ENCODE measurements around the gene TET2.
"Not testable (repeated sequence)": the region's sequence is repeated elsewhere in the genome, so short reads cannot be mapped to it uniquely, and the experiment has no call there.

The TET2 gene

DNA sequence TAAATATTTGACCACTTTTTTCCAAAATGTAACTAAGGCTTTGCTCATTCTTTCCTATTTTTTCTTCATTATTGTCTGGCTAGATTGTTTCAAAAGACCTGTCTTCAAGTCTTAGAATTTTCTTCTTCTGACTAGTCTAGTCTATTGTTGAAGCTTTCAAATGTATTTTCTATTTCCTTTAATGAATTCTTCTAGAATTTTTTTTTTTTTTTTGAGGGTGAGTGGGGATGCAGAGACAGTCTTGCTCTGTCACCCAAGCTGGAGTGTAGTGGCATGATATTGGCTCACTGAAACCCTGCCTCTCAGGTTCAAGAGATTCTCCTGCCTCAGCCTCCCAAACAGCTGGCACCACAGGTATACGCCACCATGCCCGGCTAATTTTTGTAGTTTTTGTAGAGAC, 141.4 kb downstream of the TET2 start:
- TF ChIP-seq CTCF (conservative IDR thresholded peaks at IDR 0.05; ENCODE audit: low read depth): no peak
- no peak for DNase-seq (ENCODE audit: low spot score)
- no peak overlapping the region for H3K27ac ChIP-seq
- ChIA-PET POLR2A (ENCODE audit: low non-redundant PET) (no interaction called here), CTCF (no interaction called here)

- CTCF ChIA-PET: no interaction called here
- POLR2A ChIA-PET (ENCODE audit: low non-redundant PET): no interaction called here
- H3K27ac ChIP-seq: no peak overlapping the region
- DNase-seq (ENCODE audit: low spot score): no peak
- TF ChIP-seq CTCF (conservative IDR thresholded peaks at IDR 0.05; ENCODE audit: low read depth): no peak
Observed at GRCh38 chr4:105291925-105292324, 145.2 kb downstream of the TET2 start.

- TF ChIP-seq CTCF (conservative IDR thresholded peaks at IDR 0.05; ENCODE audit: low read depth): no peak
- CTCF ChIA-PET: no interaction called here
- DNase-seq (ENCODE audit: low spot score): no peak
- POLR2A ChIA-PET (ENCODE audit: low non-redundant PET): no interaction called here
- H3K27ac ChIP-seq: no peak overlapping the region
Observed at GRCh38 chr4:105293360-105293759, 146.7 kb downstream of the TET2 start.

DNA sequence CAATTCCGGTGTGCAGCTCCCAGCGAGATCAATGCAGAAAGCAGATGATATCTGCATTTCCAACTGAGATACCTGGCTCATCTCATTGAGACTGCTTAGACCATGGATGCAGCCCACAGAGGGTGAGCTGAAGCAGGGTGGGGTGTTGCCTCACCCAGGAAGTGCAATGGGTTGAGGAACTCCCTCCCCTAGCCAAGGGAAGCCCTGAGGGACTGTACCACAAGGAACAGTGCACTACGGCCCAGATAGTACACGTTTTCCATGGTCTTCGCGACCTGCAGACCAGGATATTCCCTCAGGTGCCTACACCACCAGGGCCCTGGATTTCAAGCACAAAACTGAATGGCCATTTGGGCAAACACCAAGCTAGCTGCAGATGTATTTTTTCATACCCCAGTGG, 150.0 kb downstream of the TET2 start:
- no peak for TF ChIP-seq CTCF (conservative IDR thresholded peaks at IDR 0.05; ENCODE audit: low read depth)
- no peak for DNase-seq (ENCODE audit: low spot score)
- H3K27ac ChIP-seq: no peak overlapping the region
- ChIA-PET CTCF (interaction anchor here (0.6 kb wide), 1 partner anchor 749 kb away, joined by 6 read pairs; no protein-coding TSS in a partner anchor), POLR2A (ENCODE audit: low non-redundant PET) (no interaction called here)

DNA sequence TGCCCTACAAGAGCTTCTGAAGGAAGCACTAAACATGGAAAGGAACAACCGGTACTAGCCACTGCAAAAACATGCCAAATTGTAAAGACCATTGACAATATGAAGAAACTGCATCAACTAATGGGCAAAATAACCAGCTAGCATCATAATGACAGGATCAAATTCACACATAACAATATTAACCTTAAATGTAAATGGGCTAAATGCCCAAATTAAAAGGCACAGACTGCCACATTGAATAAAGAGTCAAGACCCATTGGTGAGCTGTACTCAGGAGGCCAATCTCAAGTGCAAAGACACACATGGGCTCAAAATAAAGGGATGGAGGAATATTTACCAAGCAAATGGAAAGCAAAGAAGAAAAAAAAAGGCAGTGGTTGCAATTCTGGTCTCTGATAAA, 152.4 kb downstream of the TET2 start:
- CTCF ChIA-PET: interaction anchor here (0.6 kb wide), 1 partner anchor 702 kb away, joined by 8 read pairs; no protein-coding TSS in a partner anchor
- POLR2A ChIA-PET (ENCODE audit: low non-redundant PET); H3K27ac ChIP-seq; DNase-seq (ENCODE audit: low spot score): not testable (repeated sequence)

DNA sequence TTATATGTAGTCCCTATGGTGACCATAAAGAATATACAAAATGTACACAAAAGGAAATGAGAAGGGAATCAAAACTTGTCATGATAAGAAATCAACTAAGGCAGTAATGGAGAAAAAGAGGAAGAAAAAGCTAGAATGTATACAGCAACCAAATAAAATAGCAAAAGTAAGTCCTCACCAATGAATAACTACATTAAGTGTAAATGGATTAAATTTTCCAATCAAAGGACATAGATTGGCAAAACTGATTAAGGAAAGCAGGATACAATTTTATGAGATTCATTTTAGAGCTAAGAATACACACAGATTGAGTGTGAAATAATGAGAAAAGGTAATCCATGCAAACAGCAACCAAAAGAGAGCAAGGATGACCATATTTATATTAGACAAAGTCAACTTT, 157.4 kb downstream of the TET2 start:
- no peak for TF ChIP-seq CTCF (conservative IDR thresholded peaks at IDR 0.05; ENCODE audit: low read depth)
- H3K27ac ChIP-seq: no peak overlapping the region
- no peak for DNase-seq (ENCODE audit: low spot score)
- ChIA-PET POLR2A (ENCODE audit: low non-redundant PET) (no interaction called here), CTCF (interaction anchor here (0.7 kb wide), 1 partner anchor 863 kb away, joined by 4 read pairs; no protein-coding TSS in a partner anchor)

GRCh38 chr4:105305019-105305836, 158.6 kb downstream of the TET2 start:
- POLR2A ChIA-PET (ENCODE audit: low non-redundant PET): no interaction called here
- no peak for DNase-seq (ENCODE audit: low spot score)
- no peak for TF ChIP-seq CTCF (conservative IDR thresholded peaks at IDR 0.05; ENCODE audit: low read depth)
- H3K27ac ChIP-seq: no peak overlapping the region
- CTCF ChIA-PET: interaction anchor here (0.6 kb wide), 1 partner anchor 375 kb away, joined by 3 read pairs; no protein-coding TSS in a partner anchor
